Central memory CD4-positive, alpha-beta T cell (primary cell): ENCODE measurements around the gene METTL25B.

Experiments
- DNase-seq: peaks from one replicate; pipeline ENCODE4 v3.0.0; 2022
- total RNA-seq, 3 experiments: gene quantifications; one replicate each; lab custom pipeline; 2026; lab: John Stamatoyannopoulos, UW

Gene METTL25B
- total RNA-seq: 11.7 to 20.1 (median 16.0) reads per million in 3 experiments

GRCh38 chr1:156727926-156728598, at the start of gene METTL25B:
METTL25B (plus strand) TSS chr1:156728469; CDS start chr1:156729105, 636 bp downstream.
- no peak for DNase-seq

GRCh38 chr1:156680056-156680455, 48.2 kb upstream of the METTL25B start:
- DNase-seq: no peak

- DNase-seq: no peak
Measured at GRCh38 chr1:156681196-156681960, 46.9 kb upstream of the METTL25B start.

- DNase-seq: no peak
Measured at GRCh38 chr1:156682166-156682890, 45.9 kb upstream of the METTL25B start.

- peak; percentile 22 for DNase-seq
Measured at GRCh38 chr1:156684227-156684782, 44.0 kb upstream of the METTL25B start.

- DNase-seq: peak; percentile 66
Measured at GRCh38 chr1:156689035-156689952, 39.0 kb upstream of the METTL25B start.

- no peak for DNase-seq
Measured at GRCh38 chr1:156689953-156690674, 38.2 kb upstream of the METTL25B start.

GRCh38 chr1:156690675-156691036, 37.6 kb upstream of the METTL25B start:
- DNase-seq: no peak

- DNase-seq: no peak
Measured at GRCh38 chr1:156691191-156691590, 37.1 kb upstream of the METTL25B start.

- no peak for DNase-seq
Measured at GRCh38 chr1:156691665-156692440, 36.4 kb upstream of the METTL25B start.

- DNase-seq: no peak
Measured at GRCh38 chr1:156692441-156692924, 35.8 kb upstream of the METTL25B start.

GRCh38 chr1:156692925-156693847, 35.1 kb upstream of the METTL25B start:
- DNase-seq: no peak

- DNase-seq: no peak
Measured at GRCh38 chr1:156693848-156694689, 34.2 kb upstream of the METTL25B start.

- no peak for DNase-seq
Measured at GRCh38 chr1:156694690-156694962, 33.6 kb upstream of the METTL25B start.

GRCh38 chr1:156696755-156697154, 31.5 kb upstream of the METTL25B start:
- DNase-seq: no peak

GRCh38 chr1:156697481-156697880, 30.8 kb upstream of the METTL25B start:
- no peak for DNase-seq

GRCh38 chr1:156698995-156699394, 29.3 kb upstream of the METTL25B start:
- no peak for DNase-seq

GRCh38 chr1:156700736-156701531, 27.3 kb upstream of the METTL25B start:
- no peak for DNase-seq
